NB4 (cell line): Measurements from ENCODE around the gene EXOC4.
"Not testable (repeated sequence)": the region's sequence is repeated elsewhere in the genome, so short reads cannot be mapped to it uniquely, and the experiment has no call there.

Experiments used
- DNase-seq: peaks from one replicate; pipeline ENCODE4 v3.0.0; 2010; ENCODE audit warnings: low read depth
- H3K4me3 ChIP-seq: one replicate; pipeline ENCODE4 v1.5.1; 2011; ENCODE audit warnings: mild to moderate bottlenecking, low read depth, low read length, moderate library complexity
- MAX ChIP-seq: IDR thresholded peaks from 2 replicates; pipeline ENCODE4 v1.6.1; 2011; ENCODE audit warnings: low read depth, low read length
- MYC ChIP-seq: IDR thresholded peaks from 2 replicates; pipeline ENCODE4 v1.6.1; 2011; ENCODE audit warnings: low read depth, low read length
- POLR2A ChIP-seq: IDR thresholded peaks from 2 replicates; pipeline ENCODE4 v1.6.1; 2011; ENCODE audit warnings: mild to moderate bottlenecking; ENCODE audit not compliant: insufficient read length; ENCODE audit errors: extremely low read depth
- TF ChIP-seq, protein P1 (sequence below): IDR thresholded peaks from one replicate; pipeline ENCODE4 v1.5.1; 2012; ENCODE audit warnings: low read depth, low read length

Gene EXOC4

GRCh38 chr7:133993547-133993946 is 740.7 kb downstream of the EXOC4 start:
- TF ChIP-seq, protein P1, sequence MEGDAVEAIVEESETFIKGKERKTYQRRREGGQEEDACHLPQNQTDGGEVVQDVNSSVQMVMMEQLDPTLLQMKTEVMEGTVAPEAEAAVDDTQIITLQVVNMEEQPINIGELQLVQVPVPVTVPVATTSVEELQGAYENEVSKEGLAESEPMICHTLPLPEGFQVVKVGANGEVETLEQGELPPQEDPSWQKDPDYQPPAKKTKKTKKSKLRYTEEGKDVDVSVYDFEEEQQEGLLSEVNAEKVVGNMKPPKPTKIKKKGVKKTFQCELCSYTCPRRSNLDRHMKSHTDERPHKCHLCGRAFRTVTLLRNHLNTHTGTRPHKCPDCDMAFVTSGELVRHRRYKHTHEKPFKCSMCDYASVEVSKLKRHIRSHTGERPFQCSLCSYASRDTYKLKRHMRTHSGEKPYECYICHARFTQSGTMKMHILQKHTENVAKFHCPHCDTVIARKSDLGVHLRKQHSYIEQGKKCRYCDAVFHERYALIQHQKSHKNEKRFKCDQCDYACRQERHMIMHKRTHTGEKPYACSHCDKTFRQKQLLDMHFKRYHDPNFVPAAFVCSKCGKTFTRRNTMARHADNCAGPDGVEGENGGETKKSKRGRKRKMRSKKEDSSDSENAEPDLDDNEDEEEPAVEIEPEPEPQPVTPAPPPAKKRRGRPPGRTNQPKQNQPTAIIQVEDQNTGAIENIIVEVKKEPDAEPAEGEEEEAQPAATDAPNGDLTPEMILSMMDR, result no peak
- TF ChIP-seq MAX (no peak), POLR2A (no peak), MYC (no peak)
- no peak overlapping the region for H3K4me3 ChIP-seq
- no peak for DNase-seq

GRCh38 chr7:133994100-133994499 is 741.2 kb downstream of the EXOC4 start:
- H3K4me3 ChIP-seq, DNase-seq: not testable (repeated sequence)

DNA sequence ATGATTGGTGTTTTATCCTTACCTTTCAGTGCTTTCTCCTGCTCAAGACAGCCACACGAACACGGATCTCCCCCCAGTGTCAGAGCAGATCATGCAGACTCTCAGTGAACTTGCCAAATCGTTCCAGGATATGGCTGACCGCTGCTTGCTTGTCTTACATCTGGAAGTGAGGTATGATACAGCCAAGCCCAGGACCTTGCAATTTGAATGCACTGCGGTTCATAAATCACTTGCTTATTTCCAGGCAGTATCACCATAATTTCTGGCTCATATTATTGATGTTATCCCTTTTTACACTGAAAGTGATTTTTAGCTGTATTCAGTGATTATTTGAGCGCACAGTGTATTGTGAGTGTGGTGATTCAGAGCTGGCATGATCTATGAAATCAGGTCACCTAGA is 744.6 kb downstream of the EXOC4 start:
- no peak for DNase-seq
- H3K4me3 ChIP-seq, result no peak overlapping the region
- TF ChIP-seq MYC (no peak), MAX (no peak), POLR2A (no peak)
- TF ChIP-seq, protein P1, result no peak

GRCh38 chr7:133999178-133999577 is 746.3 kb downstream of the EXOC4 start:
- no peak overlapping the region for H3K4me3 ChIP-seq
- DNase-seq, result no peak
- TF ChIP-seq, protein P1, result no peak
- no peak for TF ChIP-seq POLR2A
- TF ChIP-seq MAX, result no peak
- no peak for TF ChIP-seq MYC

GRCh38 chr7:134004829-134005505 is 752.1 kb downstream of the EXOC4 start:
- no peak for DNase-seq
- no peak overlapping the region for H3K4me3 ChIP-seq
- TF ChIP-seq POLR2A, result no peak
- TF ChIP-seq, protein P1, result no peak

GRCh38 chr7:134009314-134010110 is 756.6 kb downstream of the EXOC4 start:
- TF ChIP-seq POLR2A (no peak), MYC (no peak)
- TF ChIP-seq, protein P1, result no peak

More at GRCh38 chr7:134009314-134010110, 756.6 kb downstream of the EXOC4 start:
- DNase-seq, result no peak
- no peak overlapping the region for H3K4me3 ChIP-seq
